C4-2B (cell line): ENCODE measurements around the gene OCEL1.
A peak's percentile ranks its signal among the peaks of the same experiment; 100 is the strongest.

Experiments
- CTCF ChIP-seq: fragments of 450-650 bp; conservative IDR thresholded peaks from 2 replicates; pipeline ENCODE4 v1.5.1; 2017; ENCODE audit warnings: mild to moderate bottlenecking
- ZFX ChIP-seq: fragments of 450-650 bp; IDR thresholded peaks from 2 replicates; pipeline ENCODE4 v1.6.1; 2017

DNA sequence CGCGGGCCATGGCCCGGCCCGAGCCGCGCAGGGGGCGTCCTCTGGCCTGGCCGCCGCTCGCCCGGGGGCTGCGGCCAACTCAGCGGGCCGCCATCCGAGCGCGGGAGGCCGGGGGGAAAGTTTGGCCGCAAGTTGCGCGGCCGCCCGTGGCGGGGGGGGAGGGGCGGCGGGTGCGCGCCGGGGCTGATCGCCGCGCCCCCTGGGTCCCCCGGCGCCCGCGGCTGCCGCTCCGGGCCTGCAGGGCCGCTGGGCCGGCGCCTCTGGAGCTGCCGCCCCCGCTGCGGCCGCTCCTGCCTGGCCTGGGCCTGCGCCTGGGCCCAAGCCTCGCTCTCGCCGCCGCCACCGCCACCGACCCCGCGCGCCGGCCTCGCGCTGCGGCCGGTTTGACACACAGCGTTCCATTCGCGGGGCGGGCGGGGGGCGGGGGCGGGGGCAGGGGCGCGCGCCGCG lies 19.5 kb downstream of the OCEL1 start, which contains the start of gene NR2F6:
- TF ChIP-seq CTCF (no peak), ZFX (peak; percentile 72; the same call in 1 of the 2 replicates)
